Posterior vena cava (tissue), 2 donors: ENCODE measurements around the gene PRKAA1. TPM values are rescaled to one million over a fixed set of nuclear protein-coding genes. Genes with fewer than 3 reads are reported as not detected.
"Not testable (repeated sequence)": the region's sequence is repeated elsewhere in the genome, so short reads cannot be mapped to it uniquely, and the experiment has no call there.

Source experiments
- DNase-seq: peaks from one replicate; pipeline ENCODE4 v3.0.0-alpha.2; 2020; ENCODE audit warnings: low spot score
- intact Hi-C, 2 donors: fragments of 100-400 bp; cut with DNase I; formaldehyde crosslinking; loops; one replicate each; pipeline versions ENCODE4 v1.14.1 to v1.14.2; 2022 to 2023
- total RNA-seq, 2 donors: library from RNA; stranded (reverse); fragmentation: NEBNext Ultra II Directional; extraction: Animal tissue kit (Norgen Biotek cat#: 25700); gene quantifications; one replicate each; pipeline ENCODE4 v1.2.1, GENCODE V29; 2021
- donor health status: DM: yes; HTN: yes; CAD: no.
- donor health status: DM: yes; HTN: yes; CAD: no.

PRKAA1 gene
- total RNA-seq, 2 donors from 2014 or later = 98.8 to 102 TPM

DNA sequence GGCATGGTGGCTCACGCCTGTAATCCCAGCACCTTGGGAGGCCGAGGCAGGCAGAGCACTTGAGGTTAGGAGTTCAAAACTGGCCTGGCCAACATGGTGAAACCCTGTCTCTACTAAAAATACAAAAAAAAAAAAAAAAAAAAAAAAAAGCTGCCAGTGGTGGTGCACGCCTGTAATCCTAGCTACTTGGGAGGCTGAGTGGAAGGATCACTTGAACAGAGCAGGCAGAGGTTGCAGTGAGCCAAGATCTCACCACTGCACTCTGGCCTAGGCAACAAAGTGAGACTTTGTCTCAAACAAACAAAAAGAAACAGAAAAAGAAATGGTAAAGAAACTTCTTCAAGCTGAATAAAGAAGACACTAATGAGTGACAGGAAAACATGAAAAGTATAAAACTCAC lies 11.5 kb downstream of the PRKAA1 start:
- DNase-seq, intact Hi-C loops: not testable (repeated sequence)

DNA sequence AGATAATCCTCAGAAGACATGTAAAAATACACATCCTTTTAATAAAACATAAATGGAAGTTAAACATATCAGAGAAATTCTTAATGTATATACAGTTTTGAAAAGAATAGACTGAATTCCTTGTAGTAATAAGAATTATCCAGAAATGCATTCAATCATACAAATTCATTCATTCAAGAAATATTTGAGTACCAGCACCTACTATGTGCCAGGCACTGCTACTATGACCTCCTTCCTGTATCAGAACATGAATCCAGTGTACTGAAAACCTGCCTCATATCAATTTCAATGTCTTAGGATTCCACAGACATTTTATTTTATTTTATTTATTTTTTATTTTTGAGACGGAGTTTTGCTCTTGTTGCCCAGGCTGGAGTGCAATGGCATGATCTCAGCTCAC lies 13.3 kb downstream of the PRKAA1 start:
- DNase-seq = no peak
- intact Hi-C loops = no loop called here

DNA sequence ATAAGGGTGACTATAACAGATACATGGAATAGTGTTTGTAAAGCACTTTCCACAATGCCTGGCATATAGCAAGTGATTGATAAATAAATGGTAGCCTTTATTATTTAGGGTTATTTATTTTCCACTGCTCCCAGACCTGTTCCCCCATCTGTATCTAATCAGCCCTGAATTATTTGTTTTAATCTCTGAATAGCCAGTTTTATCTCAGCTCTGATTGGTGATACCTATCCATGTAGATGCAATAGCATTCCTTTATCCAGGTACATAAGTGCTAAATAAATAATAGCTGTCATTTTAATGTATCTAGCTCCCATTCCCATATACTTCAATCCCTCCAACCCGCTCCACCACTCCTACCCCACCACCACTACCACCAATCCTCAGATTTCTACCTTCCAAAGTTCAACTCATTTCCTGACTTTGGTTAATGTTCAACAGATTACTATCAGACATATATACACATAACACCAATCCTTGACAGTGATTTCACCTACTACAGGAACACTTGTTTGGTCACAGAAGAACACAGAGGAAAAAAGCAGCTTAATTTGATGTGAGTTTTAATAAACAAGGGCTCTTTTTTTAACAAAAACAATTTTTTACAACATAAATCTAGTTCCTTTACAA lies 14.0 kb downstream of the PRKAA1 start:
- intact Hi-C loops = no loop called here
- no peak for DNase-seq

DNA sequence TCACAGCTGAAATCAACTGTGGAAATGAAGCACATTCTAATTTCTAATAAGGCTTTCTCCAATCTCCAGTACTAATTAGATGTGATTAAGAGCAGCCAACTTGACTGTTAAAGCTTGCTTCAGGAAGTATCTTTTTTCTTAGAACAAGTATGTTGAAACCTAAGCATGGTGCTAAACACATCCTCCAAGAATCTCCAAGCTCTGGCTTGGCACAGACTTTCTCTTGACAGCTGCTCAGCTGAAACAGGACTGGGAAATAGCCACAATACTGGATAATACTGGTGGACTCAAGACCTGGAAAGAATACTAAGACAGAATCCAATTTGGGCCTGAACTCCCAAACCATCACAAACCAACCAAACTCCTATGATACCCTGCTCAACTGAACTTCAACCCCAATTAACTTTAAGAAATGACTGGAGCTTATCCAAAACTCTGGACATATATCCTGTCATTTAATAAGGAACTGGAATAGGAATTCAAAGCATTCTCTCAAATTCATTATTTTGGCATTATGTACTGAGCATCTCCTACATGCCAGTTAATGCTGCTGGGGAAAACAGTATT lies 16.2 kb downstream of the PRKAA1 start:
- intact Hi-C loops = no loop called here
- no peak for DNase-seq

DNA sequence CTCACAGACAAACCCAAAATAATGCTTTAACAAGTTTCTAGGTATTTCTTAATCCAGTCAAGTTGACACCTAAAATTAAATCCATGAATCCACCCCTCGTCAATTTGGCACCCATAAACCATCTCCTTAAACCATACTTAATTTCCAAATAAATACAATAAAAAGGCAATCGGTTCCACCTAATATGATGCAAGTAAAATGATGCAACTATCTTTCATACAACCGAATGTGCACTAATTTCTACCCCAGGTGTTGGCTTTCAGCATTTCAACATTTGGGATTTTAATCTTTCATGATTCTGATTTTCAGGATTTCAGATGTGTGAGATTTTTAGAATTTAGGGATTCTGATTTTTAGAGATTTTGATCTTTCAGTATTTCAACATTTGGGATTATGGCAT lies 17.3 kb downstream of the PRKAA1 start:
- intact Hi-C loops = no loop called here
- DNase-seq = no peak

DNA sequence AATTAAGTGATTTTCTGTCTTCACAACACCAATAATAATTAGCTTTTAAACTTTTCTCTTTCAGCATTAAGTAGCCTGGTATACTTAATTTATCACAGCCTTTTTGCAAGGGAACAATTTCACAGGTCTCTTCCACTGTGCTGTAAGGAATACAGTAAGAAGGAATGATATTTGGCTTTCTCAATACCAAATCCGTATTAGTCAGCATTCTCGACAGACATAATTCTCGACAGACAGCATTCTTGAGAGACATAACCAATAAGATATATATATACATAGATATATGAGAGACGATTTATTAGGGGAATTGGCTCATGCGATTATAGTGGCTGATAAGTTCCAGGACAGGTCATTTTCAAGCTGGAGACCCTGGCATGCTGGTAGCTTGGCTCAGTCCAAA lies 18.0 kb downstream of the PRKAA1 start:
- intact Hi-C loops = no loop called here
- no peak for DNase-seq

DNA sequence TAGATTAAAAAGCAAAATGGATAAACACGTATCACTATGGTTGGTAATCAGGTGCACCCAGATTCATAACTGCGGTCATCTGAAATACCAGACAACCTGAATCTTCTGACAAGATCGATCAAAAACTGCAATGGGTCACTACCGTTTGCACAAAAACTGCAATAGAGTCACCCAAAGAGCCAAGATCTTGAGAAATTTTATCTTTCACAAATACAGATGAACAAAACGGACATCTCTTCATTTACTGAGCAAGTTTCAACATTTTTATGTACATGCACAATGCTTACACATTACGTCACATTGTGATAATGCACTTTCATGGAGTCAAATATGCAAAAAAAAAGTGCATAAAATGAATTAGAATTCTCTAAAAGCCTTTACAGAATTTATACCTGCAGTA lies 18.6 kb downstream of the PRKAA1 start:
- no peak for DNase-seq
- intact Hi-C loops = no loop called here

DNA sequence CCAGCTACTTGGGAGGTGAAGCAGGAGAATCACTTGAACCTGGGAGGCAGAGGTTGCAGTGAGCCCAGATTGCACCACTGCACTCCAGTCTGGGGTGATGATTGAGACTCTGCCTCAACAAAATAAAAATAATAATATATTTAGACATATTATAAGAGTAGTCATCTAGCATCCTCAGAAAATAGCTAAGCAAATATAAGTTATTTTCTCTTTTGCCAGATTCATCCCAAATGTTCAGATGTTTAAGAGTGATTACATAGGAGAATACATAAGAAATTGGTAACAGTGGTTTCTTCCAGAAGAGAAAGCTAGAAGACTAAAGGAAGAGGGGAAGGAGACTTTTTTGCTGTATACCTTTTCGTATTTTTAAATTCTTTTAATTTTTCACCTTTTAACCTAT lies 20.0 kb downstream of the PRKAA1 start:
- intact Hi-C loops = no loop called here
- no peak for DNase-seq

DNA sequence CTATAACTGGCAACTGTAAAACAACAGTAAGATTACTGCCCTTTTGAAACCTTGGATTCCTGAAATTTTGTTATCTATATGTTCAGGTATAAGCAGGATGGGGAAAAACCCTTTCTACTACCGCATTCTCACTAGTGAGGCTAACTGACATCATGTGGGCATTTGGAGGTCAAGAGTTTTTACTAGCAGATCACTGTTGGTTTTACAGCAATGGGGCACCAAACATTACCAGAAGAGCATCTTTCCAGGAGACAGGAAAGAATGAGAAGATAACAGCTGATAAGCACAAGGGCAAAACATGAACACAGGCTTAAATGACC lies 21.6 kb downstream of the PRKAA1 start:
- intact Hi-C loops = no loop called here
- DNase-seq = no peak

DNA sequence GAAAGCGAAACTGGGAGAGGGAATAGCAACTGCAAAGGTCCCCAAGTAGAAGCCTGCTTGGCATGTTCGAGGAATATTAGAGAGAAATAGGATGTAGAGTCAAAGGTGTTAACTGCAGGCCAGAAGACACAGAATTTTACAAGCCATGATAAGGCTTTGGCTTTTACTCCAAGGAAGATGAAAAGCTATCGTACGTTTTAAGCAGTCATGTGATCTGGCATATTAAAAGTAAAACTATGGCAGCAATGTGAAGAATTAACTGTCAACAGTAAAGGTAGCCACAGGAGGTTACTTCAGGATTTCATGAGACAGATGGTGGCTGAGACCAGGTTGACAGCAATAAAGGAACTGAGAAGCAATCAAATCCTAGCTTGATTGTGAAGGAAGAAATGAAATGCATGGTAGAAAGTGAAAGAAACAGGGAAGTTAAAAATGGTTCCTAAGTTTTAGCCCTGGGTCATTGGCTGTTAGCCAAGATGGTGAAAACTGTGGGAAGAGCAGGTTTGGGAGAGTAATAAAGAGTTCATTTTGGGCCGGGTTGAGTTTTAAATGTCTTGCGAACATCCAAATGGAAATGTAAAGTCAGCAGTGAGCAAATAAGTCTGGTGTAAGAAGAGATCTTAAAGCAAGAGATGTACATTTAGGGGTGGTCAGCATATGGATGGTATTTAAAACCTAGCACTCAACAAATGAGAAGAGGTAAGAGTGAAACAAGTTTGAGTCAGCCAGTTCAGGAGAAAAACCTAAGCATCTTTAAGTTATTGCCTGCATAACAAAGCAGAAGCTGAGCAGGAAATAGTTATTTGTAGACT lies 22.1 kb downstream of the PRKAA1 start:
- DNase-seq = no peak
- intact Hi-C loops = no loop called here

DNA sequence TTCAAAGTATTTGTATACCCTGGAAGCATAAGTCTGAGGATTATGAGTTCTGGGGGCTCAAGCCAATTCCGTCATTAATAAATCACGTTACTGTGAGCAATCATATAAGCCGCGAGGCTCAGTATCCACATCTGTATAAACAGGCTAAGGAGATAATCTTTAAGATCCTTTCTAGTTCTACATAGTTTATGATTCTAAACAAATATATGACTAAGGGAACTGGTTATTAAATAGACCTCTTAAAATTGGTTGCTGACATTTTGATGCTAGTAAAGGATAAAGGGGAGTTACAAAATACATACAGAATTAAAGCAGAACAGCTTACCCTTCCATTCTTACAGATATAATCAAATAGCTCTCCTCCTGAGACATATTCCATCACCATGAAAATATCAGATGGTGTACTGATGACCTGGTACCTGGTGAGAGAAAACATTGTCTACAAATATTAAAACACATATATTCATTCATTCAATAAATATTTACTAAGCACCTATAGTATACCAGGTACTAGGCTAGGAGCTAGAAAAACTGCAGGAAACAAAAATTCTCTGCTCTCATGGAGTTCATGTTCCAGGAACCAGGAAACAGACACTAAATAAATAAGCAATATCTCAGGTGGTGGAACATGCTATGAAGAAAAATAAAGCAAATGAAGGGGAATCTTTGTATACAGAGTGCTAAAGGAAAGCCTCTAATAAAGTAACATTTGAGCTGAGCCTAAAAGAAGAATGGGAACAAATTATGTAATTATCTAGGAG lies 22.9 kb downstream of the PRKAA1 start:
- DNase-seq = no peak
- intact Hi-C loops = no loop called here

DNA sequence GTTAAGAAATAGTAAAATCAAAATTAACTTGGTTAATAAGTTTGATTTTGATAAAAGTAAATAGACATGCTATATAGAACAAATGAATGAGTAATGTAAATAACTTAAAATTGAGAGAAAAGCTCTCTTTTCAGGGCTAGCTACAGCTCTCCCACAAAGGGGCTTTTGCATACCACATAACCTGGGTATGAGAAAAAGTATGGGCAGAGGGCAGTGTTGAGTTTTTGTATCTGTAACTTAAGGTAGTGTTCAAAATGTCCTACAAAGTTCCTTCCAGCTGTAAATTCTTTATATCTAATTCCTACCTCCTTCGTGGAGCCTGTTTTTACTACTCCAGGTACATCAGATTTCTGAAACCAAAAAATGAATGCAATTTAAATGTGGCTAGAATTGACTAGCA lies 23.6 kb downstream of the PRKAA1 start:
- intact Hi-C loops = loop anchor here in 1 of 2 donors (5.0 kb wide), 1 partner anchor 302 kb away; no protein-coding TSS in a partner anchor
- no peak for DNase-seq

DNA sequence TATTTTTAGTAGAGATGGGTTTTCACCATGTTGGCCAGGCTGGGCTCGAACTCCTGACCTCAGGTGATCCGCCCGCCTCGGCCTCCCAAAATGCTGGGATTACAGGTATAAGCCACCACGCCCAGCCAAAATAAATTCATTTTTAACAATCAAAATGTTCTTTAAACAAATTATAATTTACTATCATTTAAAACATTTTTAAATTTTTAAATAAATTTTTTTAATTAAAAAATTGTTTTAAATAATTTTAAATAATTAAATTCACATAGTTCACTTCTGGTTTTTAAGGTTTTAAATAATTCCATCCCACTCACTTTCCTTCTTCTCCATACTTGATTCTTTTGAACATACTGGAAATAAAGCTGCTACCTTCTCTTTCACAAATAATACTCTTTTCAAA lies 27.4 kb downstream of the PRKAA1 start:
- intact Hi-C loops = loop anchor here in 1 of 2 donors (5.0 kb wide), 1 partner anchor 298 kb away; no protein-coding TSS in a partner anchor
- DNase-seq = no peak

DNA sequence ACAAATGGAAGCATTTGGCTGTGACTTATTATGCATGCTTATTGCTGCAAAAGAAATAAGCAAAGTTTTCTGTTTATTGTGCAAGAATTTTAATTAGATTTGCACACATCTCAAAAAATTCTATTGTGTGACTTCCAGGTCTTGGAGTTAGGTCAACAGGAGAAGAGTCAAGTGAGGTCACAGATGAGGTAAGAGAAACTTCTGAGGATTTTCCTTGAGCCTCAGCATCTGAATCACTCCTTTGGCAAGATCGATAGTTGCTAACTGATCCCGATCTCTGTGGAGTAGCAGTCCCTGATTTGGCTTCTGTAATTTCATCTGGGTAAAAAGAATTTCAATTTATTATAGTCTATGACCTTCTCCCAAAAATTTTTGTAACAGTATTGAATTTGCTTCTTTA lies 35.5 kb downstream of the PRKAA1 start:
- DNase-seq = no peak
- intact Hi-C loops = no loop called here

DNA sequence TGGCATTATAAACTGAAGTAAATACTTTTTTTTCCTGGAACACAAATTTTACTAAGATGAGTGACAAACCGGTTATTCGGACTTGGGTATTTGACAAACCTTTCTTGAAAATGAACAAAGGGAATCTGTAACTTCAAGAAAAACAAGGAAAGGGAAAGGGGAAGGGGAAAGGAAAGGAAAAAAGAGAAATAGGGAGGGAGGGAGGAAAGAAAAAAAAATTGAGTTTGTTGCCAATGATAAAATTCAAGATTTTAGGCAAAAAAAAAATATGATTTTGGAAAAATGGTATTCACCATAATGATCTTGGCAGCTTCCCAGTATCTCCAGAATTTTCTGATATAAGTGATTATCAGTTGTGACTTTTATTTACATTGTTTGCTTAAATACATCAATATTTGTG lies 40.8 kb downstream of the PRKAA1 start:
- intact Hi-C loops = loop anchor here in 1 of 2 donors (10.0 kb wide), 1 partner anchor 77 kb away; the partner anchor contains the start of gene RPL37
- no peak for DNase-seq

DNA sequence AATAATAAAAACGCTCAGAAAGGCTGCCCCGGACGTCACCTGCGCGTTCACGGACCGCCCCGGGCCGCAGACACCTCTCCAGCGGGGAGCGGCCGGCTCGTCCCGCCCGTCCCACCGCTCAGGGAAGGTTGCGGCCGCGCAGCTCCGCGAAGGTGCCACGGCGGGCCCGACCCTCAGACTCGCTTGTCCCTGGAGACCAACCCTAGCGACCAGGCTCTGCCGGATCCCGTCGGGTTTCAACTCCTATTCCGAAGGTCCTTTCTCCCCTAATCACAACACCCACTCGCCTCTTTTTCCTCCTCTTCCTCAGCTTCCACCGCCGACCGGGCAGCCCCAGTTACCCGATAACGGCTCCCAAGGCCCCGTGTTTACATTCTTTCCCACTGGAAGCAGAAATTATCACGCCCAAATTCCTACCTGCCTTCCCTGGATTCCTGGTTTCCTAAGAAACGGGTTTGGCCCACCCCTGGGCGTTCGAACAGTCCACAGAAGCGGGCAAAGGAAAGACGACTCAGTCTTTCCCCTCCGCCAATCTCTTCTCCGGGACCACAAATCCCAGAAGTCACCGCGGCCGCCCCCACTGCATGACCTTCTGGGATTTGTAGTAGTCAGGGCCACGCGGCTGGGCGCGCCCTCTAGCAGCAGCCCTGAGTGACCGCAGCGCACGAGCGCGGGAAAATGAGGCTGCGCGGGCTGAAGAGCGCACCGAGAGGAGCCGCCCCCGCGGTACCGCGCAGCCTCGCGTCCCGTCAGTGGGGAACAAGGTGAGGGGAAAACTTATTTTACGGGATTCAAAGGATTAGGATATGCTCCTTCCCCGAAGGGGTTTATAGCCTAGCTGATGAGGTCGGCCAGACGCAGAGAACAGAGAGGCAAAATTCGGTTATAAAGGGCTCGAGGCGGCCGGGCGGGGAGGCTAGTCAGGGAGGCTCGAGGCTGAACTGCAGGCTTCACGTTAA lies 42.5 kb downstream of the PRKAA1 start, which contains the start of gene TTC33:
Gene TTC33 (minus strand): TSS at position 555 of the 959 bp plus-strand sequence. CDS start 8,943 bp downstream, outside the sequence.
- intact Hi-C loops = loop anchor here in 1 of 2 donors (10.0 kb wide), 1 partner anchor 79 kb away; the partner anchor contains the start of gene RPL37

DNA sequence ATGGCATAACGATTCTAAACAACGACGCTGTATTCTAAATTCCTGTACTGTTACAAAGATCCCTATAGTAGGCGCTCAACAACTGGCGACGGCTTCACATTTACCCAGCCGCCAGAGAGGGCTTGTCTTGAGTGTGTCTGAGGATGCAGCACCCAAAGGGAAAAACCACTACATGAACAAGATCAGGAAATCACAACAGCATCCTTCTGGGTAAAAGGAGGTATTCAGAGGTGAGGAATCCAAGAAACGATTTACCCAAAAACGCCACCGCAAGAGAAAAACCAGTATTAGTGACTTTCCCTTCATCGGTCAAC lies 43.1 kb downstream of the PRKAA1 start:
- DNase-seq = peak; percentile 88
- intact Hi-C loops = loop anchor here in 1 of 2 donors (10.0 kb wide), 1 partner anchor 80 kb away; the partner anchor contains the start of gene RPL37

More for the DNA sequence above, 42.5 kb downstream of the PRKAA1 start, which contains the start of gene TTC33:
- DNase-seq = peak; percentile 99

DNA sequence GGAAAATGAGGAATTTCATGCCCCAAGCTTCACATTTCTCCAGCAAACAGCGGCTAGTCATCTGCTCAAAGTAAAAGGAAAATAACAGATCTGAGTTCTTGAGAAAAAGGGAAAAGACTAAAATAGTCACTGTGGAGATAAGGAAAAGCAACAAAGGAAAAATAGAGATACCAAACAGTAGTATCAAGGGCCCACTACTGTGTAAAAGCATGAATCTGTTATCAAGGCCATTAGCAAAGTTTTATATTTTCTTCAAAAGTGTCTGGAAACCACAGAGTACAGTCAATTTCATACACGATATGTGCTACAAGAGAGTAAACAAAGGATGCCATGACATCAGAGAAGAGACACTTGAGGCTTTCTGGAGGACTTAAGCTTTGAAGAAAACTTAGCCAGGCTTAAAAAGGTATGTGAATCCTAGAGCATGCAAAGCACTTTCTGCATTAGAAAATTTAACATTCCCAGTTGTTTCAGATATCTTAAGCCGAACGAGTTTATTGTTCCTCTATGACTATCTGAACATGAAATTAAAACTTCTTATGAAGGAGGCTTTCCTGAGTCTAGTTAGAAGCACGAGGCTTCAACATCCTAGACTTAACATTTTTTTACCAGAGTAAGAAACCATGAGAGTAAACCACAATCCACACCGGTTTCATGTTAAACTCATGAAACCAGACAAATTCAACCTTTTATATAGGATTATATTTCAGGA lies 43.6 kb downstream of the PRKAA1 start:
- intact Hi-C loops = loop anchor here in 1 of 2 donors (10.0 kb wide), 1 partner anchor 80 kb away; the partner anchor contains the start of gene RPL37
- DNase-seq = no peak
